B cell (primary cell): Measurements from ENCODE around the gene PHB1. TPM values are rescaled to one million over a fixed set of nuclear protein-coding genes. Genes with fewer than 3 reads are reported as not detected.

Experiments
- ATAC-seq: fragments of 200-7000 bp; cut with Tn5 transposase; one replicate; pipeline ENCODE4 v1.10.0; 2021; ENCODE audit warnings: low read depth, mild to moderate bottlenecking, moderate number of reproducible peaks, moderate library complexity
- CTCF ChIA-PET: fragments of 350-600 bp; sonication (Branson Sonifier 250); formaldehyde crosslinking; loops from one replicate; lab custom pipeline; 2021; ENCODE audit warnings: antibody characterized with exemption, inconsistent platforms; lab: Charles Lee
- POLR2A ChIA-PET: fragments of 350-600 bp; sonication (Branson Sonifier 250); formaldehyde crosslinking; loops from one replicate; lab custom pipeline; 2021; ENCODE audit warnings: antibody characterized with exemption; lab: Charles Lee
- DNase-seq: peaks from one replicate; pipeline ENCODE4 v3.0.0; 2013
- H2AFZ ChIP-seq: 2 replicates; pipeline ENCODE4 v1.6.1; 2012; ENCODE audit warnings: mild to moderate bottlenecking, low read depth, low read length; ENCODE audit not compliant: insufficient read depth, poor library complexity, severe bottlenecking
- H3K27ac ChIP-seq, 2 donors: 1 replicate in 1 of 2; 2 replicates in 1 of 2; pipeline ENCODE4 v1.5.1; 2012 to 2013; ENCODE audit warnings: low read length in 2 of 2, mild to moderate bottlenecking in 2 of 2, moderate library complexity in 1 of 2
- H3K27me3 ChIP-seq, 4 experiments: fragments of 200-600 bp in 1 of 4; sonication (generic) in 1 of 4; replicated peaks in 1 of 4; 1 replicate in 2 of 4; 2 replicates in 2 of 4; pipeline versions ENCODE4 v1.6.1 to v1.7.0; 2013 to 2016; ENCODE audit warnings: low read length in 3 of 4, mild to moderate bottlenecking in 2 of 4, mixed read lengths in 1 of 4, moderate library complexity in 1 of 4; ENCODE audit not compliant: insufficient read depth in 4 of 4, control insufficient read depth in 3 of 4; ENCODE audit errors: control extremely low read depth in 1 of 4
- H3K36me3 ChIP-seq, 2 experiments: replicated peaks in 1 of 2; 1 replicate in 1 of 2; 2 replicates in 1 of 2; pipeline versions ENCODE4 v1.6.1 to v1.7.1; 2013; ENCODE audit warnings: low read length in 1 of 2; ENCODE audit not compliant: insufficient read depth in 2 of 2, control insufficient read depth in 1 of 2; ENCODE audit errors: control extremely low read depth in 1 of 2, extremely low read depth in 1 of 2
- H3K4me1 ChIP-seq, 2 donors: fragments of 200-600 bp in 1 of 2; sonication (generic) in 1 of 2; 1 replicate in 1 of 2; 2 replicates in 1 of 2; pipeline versions ENCODE4 v1.5.1 to v1.6.1; 2013 to 2017; ENCODE audit warnings: low read length in 2 of 2; ENCODE audit not compliant: control insufficient read depth in 2 of 2, insufficient read depth in 2 of 2
- H3K4me2 ChIP-seq: replicated peaks from 2 replicates; pipeline ENCODE3; 2012; ENCODE audit warnings: mild to moderate bottlenecking, low read depth, low read length; ENCODE audit not compliant: poor library complexity, severe bottlenecking
- H3K4me3 ChIP-seq, 5 experiments: fragments of 200-600 bp in 1 of 5; sonication (generic) in 1 of 5; 1 replicate in 3 of 5; 2 replicates in 2 of 5; pipeline versions ENCODE4 v1.5.1 to v1.7.0; 2011 to 2016; ENCODE audit warnings: low read length in 4 of 5, mild to moderate bottlenecking in 4 of 5, low read depth in 2 of 5, control low read depth in 1 of 5, moderate library complexity in 1 of 5; ENCODE audit not compliant: insufficient read depth in 1 of 5; ENCODE audit errors: control extremely low read depth in 1 of 5, extremely low read depth in 1 of 5
- H3K79me2 ChIP-seq: fragments of 200-600 bp; sonication (generic); one replicate; pipeline ENCODE4 v1.6.0; 2016; ENCODE audit warnings: low read length; ENCODE audit not compliant: control insufficient read depth, insufficient read depth
- H3K9ac ChIP-seq: fragments of 200-600 bp; sonication (generic); 2 replicates; pipeline ENCODE4 v1.6.1; 2017; ENCODE audit warnings: mild to moderate bottlenecking, low read length, moderate library complexity
- H3K9me3 ChIP-seq, 3 donors: one replicate each; pipeline versions ENCODE4 v1.6.1 to v1.7.1; 2013; ENCODE audit warnings: low read length in 2 of 3; ENCODE audit not compliant: control insufficient read depth in 2 of 3, insufficient read depth in 1 of 3; ENCODE audit errors: control extremely low read depth in 1 of 3
- H4K20me1 ChIP-seq: 2 replicates; pipeline ENCODE4 v1.6.0; 2012; ENCODE audit warnings: mild to moderate bottlenecking, low read length; ENCODE audit not compliant: insufficient read depth, control insufficient read depth, poor library complexity, severe bottlenecking
- H3K27ac Mint-ChIP-seq: one replicate; pipeline ENCODE4 v1.8.0; 2021; ENCODE audit warnings: mixed read lengths
- H3K27me3 Mint-ChIP-seq: one replicate; pipeline ENCODE4 v1.8.0; 2021; ENCODE audit warnings: mixed read lengths
- H3K4me1 Mint-ChIP-seq: one replicate; pipeline ENCODE4 v1.8.0; 2021; ENCODE audit warnings: mixed read lengths
- H3K4me3 Mint-ChIP-seq: one replicate; pipeline ENCODE4 v1.8.0; 2021; ENCODE audit warnings: mixed read lengths
- H3K9me3 Mint-ChIP-seq: one replicate; pipeline ENCODE4 v1.8.0; 2022; ENCODE audit warnings: mixed read lengths; ENCODE audit not compliant: insufficient read depth
- CTCF ChIP-seq: fragments of 200-600 bp; IDR thresholded peaks from one replicate; pipeline ENCODE4 v1.8.0; 2022; ENCODE audit warnings: antibody characterized with exemption, mild to moderate bottlenecking
- EZH2 ChIP-seq: IDR thresholded peaks from 2 replicates; pipeline ENCODE4 v1.6.1; 2012; ENCODE audit warnings: borderline replicate concordance, low read depth, mild to moderate bottlenecking, moderate library complexity, low read length; ENCODE audit not compliant: insufficient read depth, poor library complexity, severe bottlenecking
- WGBS: methylation state at CpG from one replicate; pipeline ENCODE4 v1.1.5; 2013; ENCODE audit warnings: missing lambda C conversion rate; ENCODE audit not compliant: insufficient coverage; 5-methylcytosine and 5-hydroxymethylcytosine counted together
- intact Hi-C: fragments of 100-400 bp; cut with micrococcal nuclease; formaldehyde crosslinking; loops from one replicate; pipeline ENCODE4 v1.10.0; 2022
- polyA plus RNA-seq: library from polyadenylated mRNA; depleted of rRNA; stranded (reverse); fragments of >200 nt; gene quantifications from 2 replicates; pipeline ENCODE4 v1.2.3, GENCODE V29; 2012
- total RNA-seq, 2 donors: library from RNA; stranded (reverse); fragments of 120-200 nt in 1 of 2; gene quantifications; 1 replicate in 1 of 2; 2 replicates in 1 of 2; pipeline versions ENCODE4 v1.2.3 to v1.2.4, GENCODE V29; 2013 to 2022

PHB1 gene
- total and polyA plus RNA-seq, 2 donors (not counting 1 experiment from before 2014, with no cell fraction given): 45.5 to 72.3 TPM

- ChIA-PET CTCF (no interaction called here), POLR2A (interaction anchor here (0.5 kb wide), 1 partner anchor 120 kb away, joined by 3 read pairs; no protein-coding TSS in a partner anchor)
- DNase-seq (no peak), ATAC-seq (no peak)
- no peaks in the 10 kb centered on the region for H3K79me2 ChIP-seq
- Mint-ChIP-seq H3K4me3 (no peak overlapping the region), H3K4me1 (no peaks in the 10 kb centered on the region), H3K9me3 (peaks cover 5% of the 10 kb centered on the region), H3K27me3 (peaks cover 65% of the 10 kb centered on the region), H3K27ac (no peak overlapping the region)
- intact Hi-C loops: no loop called here
- no peak overlapping the region for H3K27ac ChIP-seq
- no peak overlapping the region for H3K4me2 ChIP-seq
- H3K27me3 ChIP-seq: peaks cover 0 to 53% (median 9%) of the 10 kb centered on the region in 4 experiments
- no peak overlapping the region for H2AFZ ChIP-seq
- H3K36me3 ChIP-seq: no peaks in the 10 kb centered on the region
- no peaks in the 10 kb centered on the region for H3K4me1 ChIP-seq
- TF ChIP-seq CTCF (no peak), EZH2 (no peak)
- no peak overlapping the region for H3K4me3 ChIP-seq
- H4K20me1 ChIP-seq: no peaks in the 10 kb centered on the region
- H3K9ac ChIP-seq: no peak overlapping the region
- WGBS: 44% methylated on average over 2 of the region's 2 CpGs
- H3K9me3 ChIP-seq: peaks cover 0 to 8% (median 5%) of the 10 kb centered on the region in 3 donors
Observed at GRCh38 chr17:49461580-49461979, 46.9 kb upstream of the PHB1 start.

GRCh38 chr17:49460401-49460800, 45.7 kb upstream of the PHB1 start:
- peaks cover 0 to 8% (median 5%) of the 10 kb centered on the region in 3 donors for H3K9me3 ChIP-seq
- H2AFZ ChIP-seq: no peak overlapping the region
- H3K4me3 ChIP-seq: no peak overlapping the region
- Mint-ChIP-seq H3K9me3 (peaks cover 5% of the 10 kb centered on the region), H3K27me3 (peaks cover 70% of the 10 kb centered on the region), H3K4me1 (no peaks in the 10 kb centered on the region), H3K4me3 (no peak overlapping the region), H3K27ac (no peak overlapping the region)
- POLR2A ChIA-PET: no interaction called here
- H3K79me2 ChIP-seq: no peaks in the 10 kb centered on the region
- 86% methylated on average over 5 of the region's 7 CpGs for WGBS
- DNase-seq (no peak), ATAC-seq (no peak)
- H3K9ac ChIP-seq: no peak overlapping the region
- no peaks in the 10 kb centered on the region for H4K20me1 ChIP-seq
- CTCF ChIA-PET: no interaction called here
- TF ChIP-seq EZH2: no peak
- no peak for TF ChIP-seq CTCF
- H3K27me3 ChIP-seq: peaks cover 0 to 63% (median 12%) of the 10 kb centered on the region in 4 experiments
- no peaks in the 10 kb centered on the region for H3K4me1 ChIP-seq
- intact Hi-C loops: no loop called here
- no peak overlapping the region for H3K27ac ChIP-seq
- no peaks in the 10 kb centered on the region for H3K36me3 ChIP-seq
- H3K4me2 ChIP-seq: no peak overlapping the region
